IMR-90 (cell line): ENCODE measurements around the gene STAT5A. TPM values are rescaled to one million over a fixed set of nuclear protein-coding genes. Genes with fewer than 3 reads are reported as not detected.
"Not testable (repeated sequence)": the region's sequence is repeated elsewhere in the genome, so short reads cannot be mapped to it uniquely, and the experiment has no call there.

Source experiments
- ATAC-seq: fragments of 200-7000 bp; cut with Tn5 transposase; 2 replicates; pipeline ENCODE4 v1.9.1; 2020; ENCODE audit warnings: low read depth, mild to moderate bottlenecking, moderate library complexity
- BruUV-seq: library from RNA; stranded (reverse); fragments of 400-500 nt; replicated peaks from 2 replicates; lab custom pipeline; 2021; lab: Mats Ljungman, UMichigan
- CTCF ChIA-PET: fragments of 300-600 bp; formaldehyde crosslinking; extraction: SDS; loops from one replicate; lab custom pipeline; 2021; ENCODE audit warnings: antibody characterized with exemption; lab: Yijun Ruan, JAX
- POLR2A ChIA-PET: fragments of 300-600 bp; sonication (Branson Sonifier 250); formaldehyde crosslinking; loops from one replicate; lab custom pipeline; 2022; ENCODE audit warnings: antibody characterized with exemption; ENCODE audit not compliant: unreplicated experiment; lab: Charles Lee
- DNase-seq: peaks from one replicate; pipeline ENCODE4 v3.0.0; 2013
- H2AFZ ChIP-seq: replicated peaks from 2 replicates; pipeline ENCODE3; 2013; ENCODE audit warnings: low read length, mild to moderate bottlenecking; ENCODE audit not compliant: poor library complexity
- H2AK5ac ChIP-seq: 2 replicates; pipeline ENCODE4 v1.6.1; 2013; ENCODE audit warnings: low read depth, low read length, inconsistent platforms
- H2AK9ac ChIP-seq: replicated peaks from 2 replicates; pipeline ENCODE3; 2013; ENCODE audit warnings: mild to moderate bottlenecking, low read depth, low read length, moderate library complexity; ENCODE audit not compliant: poor library complexity
- H2BK120ac ChIP-seq: 2 replicates; pipeline ENCODE4 v1.6.1; 2013; ENCODE audit warnings: low read depth, low read length, inconsistent platforms
- H2BK15ac ChIP-seq: 3 replicates; pipeline ENCODE4 v1.6.1; 2013; ENCODE audit warnings: low read depth, low read length, inconsistent platforms
- H2BK20ac ChIP-seq: 2 replicates; pipeline ENCODE4 v1.6.1; 2013; ENCODE audit warnings: low read depth, mild to moderate bottlenecking, inconsistent platforms, low read length, moderate library complexity
- H2BK5ac ChIP-seq: 2 replicates; pipeline ENCODE4 v1.6.1; 2013; ENCODE audit warnings: mild to moderate bottlenecking, low read depth, low read length, inconsistent platforms; ENCODE audit not compliant: poor library complexity, severe bottlenecking
- H3K14ac ChIP-seq: replicated peaks from 2 replicates; pipeline ENCODE4 v1.6.1; 2013; ENCODE audit warnings: low read depth, low read length, inconsistent platforms
- H3K18ac ChIP-seq: 2 replicates; pipeline ENCODE4 v1.6.1; 2013; ENCODE audit warnings: low read depth, low read length, control low read depth
- H3K23ac ChIP-seq: 2 replicates; pipeline ENCODE4 v1.6.1; 2013; ENCODE audit warnings: low read depth, low read length, inconsistent platforms
- H3K27ac ChIP-seq: 2 replicates; pipeline ENCODE4 v1.5.1; 2013; ENCODE audit warnings: mild to moderate bottlenecking, control low read depth, low read length; ENCODE audit not compliant: insufficient read depth
- H3K27me3 ChIP-seq: 2 replicates; pipeline ENCODE4 v1.6.1; 2013; ENCODE audit warnings: low read length; ENCODE audit not compliant: control insufficient read depth, insufficient read depth
- H3K36me3 ChIP-seq: 2 replicates; pipeline ENCODE4 v1.6.1; 2013; ENCODE audit warnings: low read length, mixed read lengths; ENCODE audit not compliant: control insufficient read depth, insufficient read depth
- H3K4ac ChIP-seq: 2 replicates; pipeline ENCODE4 v1.6.1; 2013; ENCODE audit warnings: low read depth, low read length, inconsistent platforms
- H3K4me1 ChIP-seq: 2 replicates; pipeline ENCODE4 v1.6.1; 2013; ENCODE audit warnings: low read length, mixed read lengths; ENCODE audit not compliant: control insufficient read depth, insufficient read depth
- H3K4me2 ChIP-seq: 2 replicates; pipeline ENCODE4 v1.6.1; 2013; ENCODE audit warnings: low read depth, mild to moderate bottlenecking, control low read depth, low read length, moderate library complexity
- H3K4me3 ChIP-seq: 2 replicates; pipeline ENCODE4 v1.5.1; 2013; ENCODE audit warnings: low read depth, mild to moderate bottlenecking, control low read depth, low read length, moderate library complexity; ENCODE audit not compliant: insufficient read depth
- H3K56ac ChIP-seq: 2 replicates; pipeline ENCODE4 v1.6.1; 2013; ENCODE audit warnings: low read length, inconsistent platforms; ENCODE audit not compliant: insufficient read depth; ENCODE audit errors: extremely low read depth
- H3K79me1 ChIP-seq, 2 experiments: 2 replicates each; pipeline ENCODE4 v1.6.1; 2013; ENCODE audit warnings: low read length in 2 of 2, inconsistent platforms in 1 of 2, low read depth in 1 of 2
- H3K9ac ChIP-seq: 2 replicates; pipeline ENCODE4 v1.6.1; 2013; ENCODE audit warnings: low read depth, low read length, control low read depth
- H3K9me1 ChIP-seq: 2 replicates; pipeline ENCODE4 v1.6.1; 2013; ENCODE audit warnings: low read length, inconsistent platforms; ENCODE audit not compliant: insufficient read depth
- H3K9me3 ChIP-seq: 2 replicates; pipeline ENCODE4 v1.6.1; 2013; ENCODE audit warnings: low read length; ENCODE audit not compliant: control insufficient read depth, insufficient read depth
- H4K20me1 ChIP-seq: 2 replicates; pipeline ENCODE4 v1.6.1; 2013; ENCODE audit warnings: low read length, inconsistent platforms; ENCODE audit not compliant: insufficient read depth
- H4K5ac ChIP-seq: 2 replicates; pipeline ENCODE4 v1.6.1; 2013; ENCODE audit warnings: mild to moderate bottlenecking, low read depth, low read length, control low read depth
- H4K8ac ChIP-seq, 2 experiments: 2 replicates each; pipeline ENCODE4 v1.6.1; 2013; ENCODE audit warnings: low read depth in 2 of 2, low read length in 2 of 2, control low read depth in 1 of 2, inconsistent platforms in 1 of 2
- H4K91ac ChIP-seq: 2 replicates; pipeline ENCODE4 v1.6.1; 2013; ENCODE audit warnings: low read depth, low read length, inconsistent platforms; ENCODE audit not compliant: insufficient read depth
- WGBS, 2 experiments: methylation state at CpG; one replicate each; pipeline versions ENCODE4 v1.1.5 to v1.1.7; 2013; ENCODE audit warnings: missing lambda C conversion rate in 2 of 2; ENCODE audit not compliant: insufficient read length in 1 of 2; ENCODE audit errors: extremely low coverage in 2 of 2; 5-methylcytosine and 5-hydroxymethylcytosine counted together
- dilution Hi-C: fragments of 300-500 bp; cut with HindIII; formaldehyde crosslinking; loops from one replicate; pipeline ENCODE4 v1.14.3; 2018; ENCODE audit warnings: low sequenced_read_pairs; ENCODE audit not compliant: unreplicated experiment
- in situ Hi-C: fragments of 300-500 bp; cut with MboI; formaldehyde crosslinking; loops from 3 replicates; pipeline ENCODE4 v1.14.3; 2019; ENCODE audit warnings: low sequenced_read_pairs, inconsistent platforms, mixed read lengths
- intact Hi-C: fragments of 100-400 bp; cut with micrococcal nuclease; formaldehyde crosslinking; loops from 2 replicates; pipeline ENCODE4 v1.10.0; 2022
- polyA plus RNA-seq, 3 experiments: library from polyadenylated mRNA; depleted of rRNA; stranded (reverse); fragments of >200 nt; gene quantifications; 2 replicates each; pipeline ENCODE4 v1.2.3, GENCODE V29; 2012; ENCODE audit warnings: low replicate concordance in 1 of 3
- total RNA-seq: library from RNA; depleted of rRNA; stranded (reverse); fragments of >200 nt; gene quantifications from 2 replicates; pipeline ENCODE4 v1.2.3, GENCODE V29; 2012

STAT5A gene
- total and polyA plus RNA-seq, 2 of the 4 experiments (the other 2 are of a cell fraction): 1.3 to 1.4 TPM

DNA sequence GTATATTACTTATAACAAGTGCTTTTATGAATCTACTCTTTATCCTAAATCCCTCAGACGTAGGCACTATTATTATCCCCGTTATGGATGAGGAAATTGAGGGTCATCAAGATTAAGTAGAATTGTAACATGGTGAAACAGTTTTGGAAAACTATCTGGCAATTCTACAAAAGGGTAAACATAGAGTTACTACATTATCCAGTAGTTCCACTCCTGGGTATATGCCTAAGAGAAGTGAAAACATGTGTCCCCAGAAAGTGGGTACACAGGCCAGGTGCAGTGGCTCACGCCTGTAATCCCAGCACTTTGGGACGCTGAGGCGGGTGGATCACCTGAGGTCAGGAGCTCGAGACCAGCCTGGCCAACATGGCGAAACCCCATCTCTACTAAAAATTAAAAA is 48.7 kb upstream of the STAT5A start:
- H2AK9ac ChIP-seq, H3K36me3 ChIP-seq, H2BK20ac ChIP-seq, in situ Hi-C loops, H2AFZ ChIP-seq, H3K27me3 ChIP-seq, intact Hi-C loops, H3K23ac ChIP-seq, H3K4ac ChIP-seq, CTCF ChIA-PET, H2BK5ac ChIP-seq, POLR2A ChIA-PET, H3K27ac ChIP-seq, DNase-seq, H2BK120ac ChIP-seq, H3K56ac ChIP-seq, H2BK15ac ChIP-seq, H3K18ac ChIP-seq, H4K91ac ChIP-seq, H3K14ac ChIP-seq, H2AK5ac ChIP-seq, BruUV-seq, dilution Hi-C loops, H3K4me1 ChIP-seq, H3K4me3 ChIP-seq, H3K9ac ChIP-seq, H3K4me2 ChIP-seq, H4K8ac ChIP-seq, H4K5ac ChIP-seq, ATAC-seq, H3K9me3 ChIP-seq: not testable (repeated sequence)
- Histone ChIP-seq H3K9me1 (peaks cover 11% of the 10 kb centered on the region), H4K20me1 (peaks cover 35% of the 10 kb centered on the region), H3K79me1 (peaks cover 28 to 66% of the 10 kb centered on the region in 2 experiments)
- no CpG with 5 or more reads among the region's 7 CpGs for WGBS, 2 experiments
